ENCODE measurements around the gene SRPK2.
"Not testable (repeated sequence)": the region's sequence is repeated elsewhere in the genome, so short reads cannot be mapped to it uniquely, and the experiment has no call there.

The SRPK2 gene

GRCh38 chr7:105309235-105310169 lies 79.2 kb downstream of the SRPK2 start:
- H3K9me3 Mint-ChIP-seq, result peaks cover 4% of the 10 kb centered on the region
- no peak for DNase-seq
- no peak overlapping the region for H3K4me3 Mint-ChIP-seq
- H3K27ac Mint-ChIP-seq, result peak overlapping the region; percentile 44
- peaks cover 28% of the 10 kb centered on the region for H3K4me1 Mint-ChIP-seq
- H3K36me3 Mint-ChIP-seq (ENCODE audit: low read depth), result peaks cover 20% of the 10 kb centered on the region
- H3K27me3 Mint-ChIP-seq (ENCODE audit: low read depth, poor library complexity), result no peaks in the 10 kb centered on the region
- TF ChIP-seq CTCF (IDR thresholded peaks at IDR 0.05), result no peak

- no peaks in the 10 kb centered on the region for H3K27me3 Mint-ChIP-seq (ENCODE audit: low read depth, poor library complexity)
- peaks cover 39% of the 10 kb centered on the region for H3K4me1 Mint-ChIP-seq
- TF ChIP-seq CTCF (IDR thresholded peaks at IDR 0.05), result no peak
Measured at GRCh38 chr7:105307163-105307672, 81.5 kb downstream of the SRPK2 start.

GRCh38 chr7:105306298-105306748 lies 82.4 kb downstream of the SRPK2 start:
- Mint-ChIP-seq H3K9me3 (peaks cover 4% of the 10 kb centered on the region), H3K27ac (no peak overlapping the region), H3K4me3 (no peak overlapping the region), H3K27me3 (ENCODE audit: low read depth, poor library complexity) (no peaks in the 10 kb centered on the region), H3K36me3 (ENCODE audit: low read depth) (peaks cover 33% of the 10 kb centered on the region), H3K4me1 (peaks cover 39% of the 10 kb centered on the region)
- TF ChIP-seq CTCF (IDR thresholded peaks at IDR 0.05), result no peak
- no peak for DNase-seq

More at GRCh38 chr7:105307163-105307672, 81.5 kb downstream of the SRPK2 start:
- Mint-ChIP-seq H3K36me3 (ENCODE audit: low read depth) (peaks cover 28% of the 10 kb centered on the region), H3K27ac (no peak overlapping the region), H3K9me3 (peaks cover 4% of the 10 kb centered on the region), H3K4me3 (no peak overlapping the region)
- DNase-seq, result no peak

GRCh38 chr7:105305633-105306032 lies 83.1 kb downstream of the SRPK2 start:
- Mint-ChIP-seq H3K27me3 (ENCODE audit: low read depth, poor library complexity) (no peaks in the 10 kb centered on the region), H3K4me1 (peaks cover 36% of the 10 kb centered on the region), H3K27ac (no peak overlapping the region), H3K4me3 (no peak overlapping the region), H3K9me3 (peaks cover 4% of the 10 kb centered on the region), H3K36me3 (ENCODE audit: low read depth) (peaks cover 33% of the 10 kb centered on the region)
- no peak for TF ChIP-seq CTCF (IDR thresholded peaks at IDR 0.05)
- no peak for DNase-seq

- no peak for DNase-seq
- TF ChIP-seq CTCF (IDR thresholded peaks at IDR 0.05), result no peak
- Mint-ChIP-seq H3K4me1 (peaks cover 25% of the 10 kb centered on the region), H3K27ac (peak overlapping the region; percentile 73), H3K9me3 (peaks cover 4% of the 10 kb centered on the region), H3K4me3 (no peak overlapping the region), H3K27me3 (ENCODE audit: low read depth, poor library complexity) (no peaks in the 10 kb centered on the region), H3K36me3 (ENCODE audit: low read depth) (peaks cover 33% of the 10 kb centered on the region)
Measured at GRCh38 chr7:105304040-105304895, 84.5 kb downstream of the SRPK2 start.

- H3K27ac Mint-ChIP-seq; H3K27me3 Mint-ChIP-seq (ENCODE audit: low read depth, poor library complexity); H3K9me3 Mint-ChIP-seq; DNase-seq; H3K4me3 Mint-ChIP-seq: not testable (repeated sequence)
- Mint-ChIP-seq H3K4me1 (peaks cover 33% of the 10 kb centered on the region), H3K36me3 (ENCODE audit: low read depth) (peaks cover 31% of the 10 kb centered on the region)
Measured at GRCh38 chr7:105300587-105300986, 88.1 kb downstream of the SRPK2 start.
